Measurements from ENCODE around the gene NID2.

Gene NID2, protein sequence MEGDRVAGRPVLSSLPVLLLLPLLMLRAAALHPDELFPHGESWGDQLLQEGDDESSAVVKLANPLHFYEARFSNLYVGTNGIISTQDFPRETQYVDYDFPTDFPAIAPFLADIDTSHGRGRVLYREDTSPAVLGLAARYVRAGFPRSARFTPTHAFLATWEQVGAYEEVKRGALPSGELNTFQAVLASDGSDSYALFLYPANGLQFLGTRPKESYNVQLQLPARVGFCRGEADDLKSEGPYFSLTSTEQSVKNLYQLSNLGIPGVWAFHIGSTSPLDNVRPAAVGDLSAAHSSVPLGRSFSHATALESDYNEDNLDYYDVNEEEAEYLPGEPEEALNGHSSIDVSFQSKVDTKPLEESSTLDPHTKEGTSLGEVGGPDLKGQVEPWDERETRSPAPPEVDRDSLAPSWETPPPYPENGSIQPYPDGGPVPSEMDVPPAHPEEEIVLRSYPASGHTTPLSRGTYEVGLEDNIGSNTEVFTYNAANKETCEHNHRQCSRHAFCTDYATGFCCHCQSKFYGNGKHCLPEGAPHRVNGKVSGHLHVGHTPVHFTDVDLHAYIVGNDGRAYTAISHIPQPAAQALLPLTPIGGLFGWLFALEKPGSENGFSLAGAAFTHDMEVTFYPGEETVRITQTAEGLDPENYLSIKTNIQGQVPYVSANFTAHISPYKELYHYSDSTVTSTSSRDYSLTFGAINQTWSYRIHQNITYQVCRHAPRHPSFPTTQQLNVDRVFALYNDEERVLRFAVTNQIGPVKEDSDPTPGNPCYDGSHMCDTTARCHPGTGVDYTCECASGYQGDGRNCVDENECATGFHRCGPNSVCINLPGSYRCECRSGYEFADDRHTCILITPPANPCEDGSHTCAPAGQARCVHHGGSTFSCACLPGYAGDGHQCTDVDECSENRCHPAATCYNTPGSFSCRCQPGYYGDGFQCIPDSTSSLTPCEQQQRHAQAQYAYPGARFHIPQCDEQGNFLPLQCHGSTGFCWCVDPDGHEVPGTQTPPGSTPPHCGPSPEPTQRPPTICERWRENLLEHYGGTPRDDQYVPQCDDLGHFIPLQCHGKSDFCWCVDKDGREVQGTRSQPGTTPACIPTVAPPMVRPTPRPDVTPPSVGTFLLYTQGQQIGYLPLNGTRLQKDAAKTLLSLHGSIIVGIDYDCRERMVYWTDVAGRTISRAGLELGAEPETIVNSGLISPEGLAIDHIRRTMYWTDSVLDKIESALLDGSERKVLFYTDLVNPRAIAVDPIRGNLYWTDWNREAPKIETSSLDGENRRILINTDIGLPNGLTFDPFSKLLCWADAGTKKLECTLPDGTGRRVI (N-terminal part only)

GRCh38 chr14:52068615-52069306 is at the start of gene NID2:
TSS of gene NID2 (minus strand) at chr14:52069059. CDS start at chr14:52068994, 65 bp downstream.
- DNase-seq (ENCODE audit: low read depth): no peak

GRCh38 chr14:52117111-52117832 is 48.4 kb upstream of the NID2 start:
- DNase-seq (ENCODE audit: low read depth): no peak

GRCh38 chr14:52115286-52115685 is 46.4 kb upstream of the NID2 start:
- DNase-seq (ENCODE audit: low read depth): no peak

- DNase-seq (ENCODE audit: low read depth): no peak
Observed at GRCh38 chr14:52112336-52113018, 43.6 kb upstream of the NID2 start.

DNA sequence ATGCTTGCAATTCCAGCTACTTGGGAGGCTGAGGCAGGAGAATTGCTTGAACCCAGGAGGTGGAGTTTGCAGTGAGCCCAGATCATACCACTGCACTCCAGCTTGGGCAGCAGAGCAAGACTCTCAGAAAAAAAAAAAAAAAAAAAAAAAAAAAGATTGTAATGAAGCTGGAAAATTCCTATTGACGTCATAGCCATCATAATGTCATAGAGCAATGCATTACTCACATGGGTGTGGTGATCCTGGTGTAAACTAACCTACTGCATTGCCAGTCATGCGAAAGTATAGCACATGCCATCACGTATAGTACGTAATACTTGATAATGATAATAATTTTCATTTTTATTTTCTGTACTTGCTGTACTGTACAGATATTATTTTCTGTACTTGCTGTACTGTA is 42.7 kb upstream of the NID2 start:
- no peak for DNase-seq (ENCODE audit: low read depth)

DNA sequence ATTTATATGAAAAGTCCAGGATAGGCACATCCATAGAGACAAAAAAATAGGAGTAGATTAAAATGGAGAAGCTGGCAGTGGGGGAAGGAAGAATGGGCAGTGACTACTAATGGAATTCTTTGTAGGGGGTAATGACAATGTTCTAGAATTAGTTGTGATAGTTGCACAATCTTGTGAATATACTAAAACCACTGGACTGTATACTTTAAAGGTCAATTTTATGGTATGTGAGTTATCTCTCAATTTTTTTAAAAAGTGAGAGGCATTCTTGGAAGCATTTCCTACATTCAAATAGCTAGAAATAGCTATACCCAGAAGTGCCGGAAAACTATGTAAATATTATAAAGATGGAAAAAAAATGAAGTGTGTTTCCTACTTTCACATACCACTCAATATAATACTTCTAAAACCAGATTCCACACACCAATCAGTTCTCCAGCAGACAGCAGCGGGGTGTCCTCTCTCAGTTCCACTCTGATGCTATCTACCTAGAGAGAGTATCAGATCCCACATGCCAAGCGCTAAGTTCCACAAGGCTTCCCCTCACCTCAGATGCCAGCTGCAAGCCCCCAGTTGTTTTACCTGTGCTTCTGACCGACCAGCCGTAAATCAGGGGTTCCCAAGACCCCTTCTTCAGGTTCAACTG is 41.7 kb upstream of the NID2 start:
- no peak for DNase-seq (ENCODE audit: low read depth)

DNA sequence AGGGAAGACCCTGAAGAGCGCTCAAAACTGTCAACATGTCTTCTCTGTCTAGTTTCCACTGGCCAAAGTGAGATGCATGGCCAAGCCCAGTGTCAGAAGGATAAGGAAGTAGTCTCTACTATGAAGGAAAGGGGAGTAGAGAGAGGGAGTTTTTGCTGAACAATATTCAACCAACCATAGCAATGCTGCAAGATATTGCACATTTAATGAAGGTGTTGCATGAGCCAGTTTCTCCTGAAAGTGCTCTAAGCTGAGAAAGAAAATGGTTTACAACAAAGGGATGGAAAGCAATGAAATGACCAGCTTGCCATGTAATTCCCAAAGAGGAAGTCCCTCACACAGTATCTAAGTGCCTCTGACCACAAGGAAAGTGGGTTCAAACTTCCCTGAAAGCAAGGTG is 40.0 kb upstream of the NID2 start:
- no peak for DNase-seq (ENCODE audit: low read depth)

DNA sequence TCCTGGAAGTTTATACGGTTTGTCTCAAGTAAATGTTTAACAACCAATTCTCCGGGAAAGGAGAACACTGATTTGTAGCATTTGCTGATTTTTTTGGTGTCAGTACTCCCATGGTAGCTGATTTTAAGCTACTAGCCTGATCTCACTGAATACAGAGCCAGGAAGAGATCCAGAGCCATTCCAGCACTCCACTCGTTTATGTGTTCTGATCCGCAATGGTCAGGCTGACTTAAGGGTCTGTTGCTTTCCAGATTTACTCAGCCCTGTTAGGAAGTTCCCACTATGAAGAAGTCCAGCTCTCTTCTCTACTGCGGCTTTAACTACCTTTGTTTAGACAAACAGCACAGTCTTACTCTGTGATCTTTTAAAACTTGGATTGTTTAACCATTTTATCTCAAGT is 38.0 kb upstream of the NID2 start:
- DNase-seq (ENCODE audit: low read depth): no peak

DNA sequence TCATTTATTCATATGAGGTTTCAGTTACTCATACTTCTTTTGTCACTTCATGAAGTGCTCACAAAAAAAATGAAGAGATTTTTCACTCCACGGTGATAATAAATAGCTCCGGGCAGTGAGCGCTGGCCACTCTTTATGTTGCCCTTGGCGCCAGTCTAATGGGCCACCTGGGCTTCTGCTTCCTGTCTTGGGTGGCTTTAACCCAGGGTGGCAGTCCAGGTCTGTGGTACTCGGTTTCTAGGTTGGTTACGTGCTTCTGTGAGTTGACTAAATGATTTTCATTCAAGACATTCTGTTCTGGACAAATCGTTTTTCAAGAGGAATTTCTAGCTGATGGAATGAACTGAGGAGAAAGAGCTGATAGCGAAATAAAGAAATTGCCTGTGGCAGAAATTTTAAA is 34.6 kb upstream of the NID2 start:
- no peak for DNase-seq (ENCODE audit: low read depth)

DNA sequence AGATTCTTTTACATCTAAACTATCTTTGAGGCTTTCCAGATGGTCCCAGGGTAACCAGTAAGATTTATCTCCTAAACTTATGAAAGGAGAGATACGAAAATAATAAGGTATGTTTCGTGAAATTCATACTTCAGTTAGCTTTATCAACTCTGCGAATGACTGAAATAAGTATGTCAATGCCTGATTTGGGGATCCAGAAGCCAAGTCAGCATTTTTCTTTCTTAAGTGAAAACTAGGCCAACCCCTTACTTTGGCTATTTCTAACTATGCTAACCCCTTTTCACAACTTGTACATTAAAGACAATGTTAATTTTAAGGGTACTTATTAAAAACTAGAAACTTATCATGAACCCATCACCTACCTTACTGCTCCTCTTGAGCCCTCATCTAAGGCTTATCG is 26.9 kb upstream of the NID2 start:
- DNase-seq (ENCODE audit: low read depth): no peak

GRCh38 chr14:52095336-52095735 is 26.5 kb upstream of the NID2 start:
- no peak for DNase-seq (ENCODE audit: low read depth)

DNA sequence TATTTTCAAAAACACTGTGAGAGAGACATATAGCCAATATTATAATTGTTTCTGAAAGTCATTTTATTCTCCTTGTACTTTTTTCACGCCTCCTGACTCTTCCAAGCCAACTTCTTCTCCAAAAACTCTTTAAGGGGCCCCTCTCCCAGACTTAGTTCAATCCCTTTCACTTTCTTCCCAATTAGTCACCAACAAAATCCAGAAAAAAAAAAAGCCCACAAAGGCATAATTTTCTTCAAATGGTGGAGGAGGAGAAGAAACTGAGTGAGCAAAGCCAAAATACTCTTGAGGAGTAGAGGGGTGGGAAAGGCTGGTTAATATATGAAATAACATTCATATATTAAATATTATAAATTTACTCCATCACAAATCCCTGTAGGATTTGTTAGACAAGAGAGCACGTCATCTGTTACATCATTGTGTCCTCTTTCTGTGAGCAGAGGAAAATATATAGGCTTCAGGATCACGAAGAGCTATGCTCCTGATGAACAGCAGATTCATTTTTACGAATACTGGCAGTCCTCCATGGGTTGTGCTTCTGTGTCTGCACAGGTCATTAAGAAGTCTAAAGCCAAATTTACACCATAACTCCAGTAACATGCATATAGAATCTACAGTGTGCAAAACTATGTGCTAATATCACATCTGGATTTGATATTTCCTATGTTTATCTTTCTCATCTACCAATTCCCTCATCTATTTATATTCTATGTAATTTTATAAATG is 25.9 kb upstream of the NID2 start:
- no peak for DNase-seq (ENCODE audit: low read depth)

DNA sequence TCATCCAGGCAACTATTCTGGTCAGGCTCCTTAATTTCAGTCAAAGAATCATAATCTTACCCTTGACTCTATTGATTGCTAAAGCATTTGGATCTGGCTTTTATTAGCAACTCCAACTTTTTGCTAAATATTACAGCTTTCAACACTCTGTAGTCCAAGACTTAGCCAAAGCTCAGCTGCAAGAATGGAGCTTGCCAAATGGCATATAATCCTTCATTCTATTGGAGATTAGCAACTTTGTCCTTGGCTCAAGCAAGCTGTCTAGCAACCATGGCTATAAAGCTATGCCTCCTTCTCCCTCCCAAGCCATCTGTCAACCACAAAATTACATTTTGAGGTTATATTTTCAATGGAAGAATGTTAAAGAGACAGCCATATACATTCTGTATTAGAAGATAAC is 23.1 kb upstream of the NID2 start:
- no peak for DNase-seq (ENCODE audit: low read depth)

DNA sequence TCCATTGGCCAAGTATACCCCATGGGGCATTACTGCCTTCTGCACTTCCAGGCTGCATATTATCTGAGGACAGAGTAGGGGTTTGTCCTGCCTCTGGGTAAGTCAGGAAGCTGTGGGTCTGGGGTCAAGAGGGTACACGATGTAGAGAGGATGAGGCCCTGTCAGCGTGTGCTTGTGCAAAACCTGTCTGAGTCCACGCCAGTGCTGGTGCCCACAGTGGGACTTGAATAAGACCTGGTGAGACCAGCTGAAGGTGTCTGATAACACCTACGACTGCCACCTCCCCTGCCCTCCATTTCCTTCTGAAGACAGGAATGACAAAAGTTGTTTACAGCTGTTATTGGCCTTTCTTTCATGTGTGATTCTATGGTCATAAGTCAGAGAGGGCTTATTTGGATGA is 22.1 kb upstream of the NID2 start:
- DNase-seq (ENCODE audit: low read depth): no peak

DNA sequence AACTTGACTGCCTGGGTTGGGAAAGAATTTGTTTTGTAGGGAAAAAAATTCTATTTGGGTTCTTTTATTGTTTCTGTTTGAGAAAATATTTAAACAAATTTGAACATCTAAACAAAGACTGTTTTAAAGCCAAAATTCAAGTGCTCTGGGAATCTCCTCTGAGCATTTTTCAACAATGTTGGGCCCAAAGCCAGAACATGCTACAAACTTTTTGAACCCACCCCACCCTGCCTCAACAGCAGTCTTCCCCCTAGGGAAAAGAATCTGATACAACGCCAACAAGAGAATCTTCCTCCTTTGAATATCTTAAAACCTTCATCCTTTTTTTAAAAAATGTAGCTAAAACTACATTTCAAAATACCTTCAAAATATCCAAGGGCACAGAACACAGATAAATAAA is 20.4 kb upstream of the NID2 start:
- DNase-seq (ENCODE audit: low read depth): no peak

DNA sequence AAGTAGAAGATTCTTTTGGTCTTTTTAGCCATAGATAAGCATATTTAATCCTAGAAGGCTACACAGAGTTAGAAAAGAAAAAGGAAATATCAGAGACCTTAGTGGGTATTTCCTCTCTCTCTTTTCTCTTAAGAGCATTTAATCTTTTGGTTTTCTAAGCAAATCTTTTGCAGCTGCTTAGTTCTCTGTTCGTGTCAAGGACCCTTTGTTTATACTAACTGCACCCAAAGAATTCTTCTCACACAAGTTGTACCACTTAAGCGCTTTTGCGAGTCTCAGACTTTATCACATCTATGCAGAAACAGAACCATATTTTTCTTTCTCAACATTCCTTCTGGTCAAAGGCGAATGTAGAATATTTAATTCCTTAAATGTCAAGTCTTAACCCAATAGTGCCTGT is 17.9 kb upstream of the NID2 start:
- no peak for DNase-seq (ENCODE audit: low read depth)

- no peak for DNase-seq (ENCODE audit: low read depth)
Observed at GRCh38 chr14:52082903-52083302, 14.0 kb upstream of the NID2 start.

- no peak for DNase-seq (ENCODE audit: low read depth)
Observed at GRCh38 chr14:52081964-52082363, 13.1 kb upstream of the NID2 start.

All from HS-5 (cell line).